Effector CD4-positive, alpha-beta T cell (primary cell): ENCODE data around the gene TNIP3.
"Not testable (repeated sequence)": the region's sequence is repeated elsewhere in the genome, so short reads cannot be mapped to it uniquely, and the experiment has no call there.

ENCODE experiments used
- DNase-seq: peaks from one replicate; pipeline ENCODE4 v3.0.0-alpha.2; 2020

The TNIP3 gene

GRCh38 chr4:121177246-121178137, 13.4 kb upstream of the TNIP3 start:
- DNase-seq: no peak

GRCh38 chr4:121176082-121176934, 12.2 kb upstream of the TNIP3 start:
- no peak for DNase-seq

GRCh38 chr4:121171477-121171876, 7.4 kb upstream of the TNIP3 start:
- DNase-seq: not testable (repeated sequence)

- no peak for DNase-seq
Measured at GRCh38 chr4:121168446-121169281, 4.5 kb upstream of the TNIP3 start.

GRCh38 chr4:121166976-121167375, 2.9 kb upstream of the TNIP3 start:
- no peak for DNase-seq

- no peak for DNase-seq
Measured at GRCh38 chr4:121165206-121165605, 1.1 kb upstream of the TNIP3 start.

- peak; percentile 12 for DNase-seq
Measured at GRCh38 chr4:121156822-121157769, 7.0 kb downstream of the TNIP3 start.

- no peak for DNase-seq
Measured at GRCh38 chr4:121155893-121156292, 8.2 kb downstream of the TNIP3 start.

- DNase-seq: peak; percentile 3
Measured at GRCh38 chr4:121154103-121154515, 10.0 kb downstream of the TNIP3 start.

GRCh38 chr4:121151942-121152341, 12.2 kb downstream of the TNIP3 start:
- no peak for DNase-seq

- DNase-seq: no peak
Measured at GRCh38 chr4:121150486-121150885, 13.6 kb downstream of the TNIP3 start.

- DNase-seq: no peak
Measured at GRCh38 chr4:121150003-121150402, 14.1 kb downstream of the TNIP3 start.

GRCh38 chr4:121148621-121149020, 15.5 kb downstream of the TNIP3 start:
- no peak for DNase-seq

GRCh38 chr4:121148000-121148399, 16.1 kb downstream of the TNIP3 start:
- no peak for DNase-seq

- DNase-seq: no peak
Measured at GRCh38 chr4:121146530-121146929, 17.6 kb downstream of the TNIP3 start.

GRCh38 chr4:121145430-121145829, 18.7 kb downstream of the TNIP3 start:
- DNase-seq: no peak

GRCh38 chr4:121144021-121144420, 20.1 kb downstream of the TNIP3 start:
- DNase-seq: no peak

- DNase-seq: no peak
Measured at GRCh38 chr4:121143131-121143530, 21.0 kb downstream of the TNIP3 start.

GRCh38 chr4:121140716-121141460, 23.2 kb downstream of the TNIP3 start:
- no peak for DNase-seq

- DNase-seq: no peak
Measured at GRCh38 chr4:121139533-121140222, 24.4 kb downstream of the TNIP3 start.
